ENCODE measurements around the gene OLFM3. TPM values are rescaled to one million over a fixed set of nuclear protein-coding genes. Genes with fewer than 3 reads are reported as not detected.

Gene OLFM3
- total and polyA plus RNA-seq, 2 donors (not counting 3 experiments of a cell fraction or from before 2014, with no cell fraction given), result not detected

- H3K79me2 ChIP-seq (ENCODE audit: control insufficient read depth, insufficient read depth, low read length), result no peaks in the 10 kb centered on the region
- no peak overlapping the region for H2AFZ ChIP-seq (ENCODE audit: low read depth, low read length)
- H3K9me1 ChIP-seq (replicated peaks; ENCODE audit: control insufficient read depth, extremely low read depth, insufficient read depth, low read length), result no peaks in the 10 kb centered on the region
- DNase-seq (ENCODE audit: low read depth, low spot score) (no peak), FAIRE-seq (no peak)
- ChIA-PET POLR2A (no interaction called here), CTCF (no interaction called here)
- no peaks in the 10 kb centered on the region for H3K36me3 ChIP-seq (ENCODE audit: control insufficient read depth in 2 of 2, extremely low read depth in 1 of 2, insufficient read depth in 2 of 2, low read length in 2 of 2)
- H3K27ac ChIP-seq (ENCODE audit: insufficient read depth, low read depth, low read length), result no peak overlapping the region
- no peak overlapping the region for H3K9ac ChIP-seq (replicated peaks; ENCODE audit: extremely low read depth, insufficient read depth, low read length)
- BruUV-seq (replicated peaks), result no TSS peak
- no peaks in the 10 kb centered on the region for H4K20me1 ChIP-seq (replicated peaks; ENCODE audit: control insufficient read depth, extremely low read depth, insufficient read depth, low read length)
- H3K4me1 ChIP-seq (ENCODE audit: control insufficient read depth, extremely low read depth, insufficient read depth, low read length), result no peaks in the 10 kb centered on the region
- no peak overlapping the region for H3K4me3 ChIP-seq (replicated peaks in 1 of 3; ENCODE audit: insufficient read depth in 1 of 3, low read depth in 1 of 3, low read length in 3 of 3)
- no peak overlapping the region for H3K4me2 ChIP-seq (ENCODE audit: insufficient read depth, low read length)
- intact Hi-C loops (cut with micrococcal nuclease), result no loop called here
- H3K27me3 ChIP-seq (ENCODE audit: control insufficient read depth in 2 of 2, insufficient read depth in 2 of 2, low read length in 2 of 2), result peaks cover 0 to 2% of the 10 kb centered on the region in 2 experiments
- no peak for TF ChIP-seq EZH2 (IDR thresholded peaks at IDR 0.05; ENCODE audit: borderline replicate concordance, low read depth, low read length, severe bottlenecking)
- TF ChIP-seq MYC (IDR thresholded peaks at IDR 0.05; ENCODE audit: low read depth, low read length), result no peak
- no peak for TF ChIP-seq FOS (IDR thresholded peaks at IDR 0.05; ENCODE audit: borderline replicate concordance, insufficient read depth, low read length)
- no peak for TF ChIP-seq POLR2AphosphoS5 (IDR thresholded peaks at IDR 0.05; ENCODE audit: insufficient read depth, low read depth, low read length)
- TF ChIP-seq, protein P1, sequence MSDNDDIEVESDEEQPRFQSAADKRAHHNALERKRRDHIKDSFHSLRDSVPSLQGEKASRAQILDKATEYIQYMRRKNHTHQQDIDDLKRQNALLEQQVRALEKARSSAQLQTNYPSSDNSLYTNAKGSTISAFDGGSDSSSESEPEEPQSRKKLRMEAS (IDR thresholded peaks at IDR 0.05; ENCODE audit: insufficient read depth, insufficient read length), result no peak
- TF ChIP-seq CTCF (IDR thresholded peaks at IDR 0.05; ENCODE audit: extremely low read depth in 1 of 2, insufficient read depth in 1 of 2, low read depth in 1 of 2, low read length in 2 of 2), result no peak
- TF ChIP-seq JUN (IDR thresholded peaks at IDR 0.05; ENCODE audit: borderline replicate concordance, insufficient read depth, insufficient read length, low read depth), result no peak
- TF ChIP-seq POLR2A (IDR thresholded peaks at IDR 0.05; ENCODE audit: low read depth, low read length), result no peak
- TF ChIP-seq GATA2 (IDR thresholded peaks at IDR 0.05; ENCODE audit: insufficient read depth, insufficient read length, low read depth, low read length), result no peak
- dilution Hi-C loops (cut with MboI; ENCODE audit: extremely low pct_ligation_motif_present, low sequenced_read_pairs), result no loop called here
- no peaks in the 10 kb centered on the region for H3K9me3 ChIP-seq (replicated peaks; ENCODE audit: control insufficient read depth, insufficient read depth, low read length)
These were observed 39.0 kb downstream of the OLFM3 start for GRCh38 chr1:101957771-101958170.

Data from endothelial cell of umbilical vein (primary cell).